Gastroesophageal sphincter (tissue), 4 donors: Measurements from ENCODE around the gene PLCG2. TPM values are rescaled to one million over a fixed set of nuclear protein-coding genes. Genes with fewer than 3 reads are reported as not detected.

Source experiments
- ATAC-seq: fragments of 150-250 bp; one replicate; pipeline ENCODE4 v1.9.1; 2016; ENCODE audit warnings: mild to moderate bottlenecking, moderate library complexity
- H3K27ac ChIP-seq, 4 donors: fragments of 200-600 bp; sonication (generic) in 3 of 4; 1 replicate in 3 of 4; 2 replicates in 1 of 4; pipeline ENCODE4 v1.5.1; 2016 to 2019
- H3K27me3 ChIP-seq: fragments of 200-600 bp; sonication (generic); one replicate; pipeline ENCODE4 v1.5.1; 2019
- H3K36me3 ChIP-seq, 2 donors: fragments of 200-600 bp; sonication (generic); one replicate each; pipeline ENCODE4 v1.5.1; 2019; ENCODE audit warnings: control low read depth in 1 of 2
- H3K4me1 ChIP-seq, 3 donors: fragments of 200-600 bp; sonication (generic); 1 replicate in 2 of 3; 2 replicates in 1 of 3; pipeline ENCODE4 v1.5.1; 2016 to 2019; ENCODE audit warnings: control low read depth in 2 of 3
- H3K4me3 ChIP-seq, 2 donors: fragments of 200-600 bp; sonication (generic); one replicate each; pipeline ENCODE4 v1.5.1; 2019; ENCODE audit warnings: mild to moderate bottlenecking in 1 of 2, moderate library complexity in 1 of 2
- H3K9me3 ChIP-seq, 3 donors: fragments of 200-600 bp; sonication (generic); one replicate each; pipeline ENCODE4 v1.5.1; 2017 to 2019; ENCODE audit warnings: control low read depth in 2 of 3
- EP300 ChIP-seq: sonication (generic); formaldehyde crosslinking; IDR thresholded peaks from one replicate; pipeline ENCODE4 v1.6.1; 2017; ENCODE audit warnings: antibody characterized with exemption, mild to moderate bottlenecking
- POLR2A ChIP-seq, 2 donors: fragments of 450-650 bp; IDR thresholded peaks; one replicate each; pipeline ENCODE4 v1.6.1; 2017; ENCODE audit warnings: antibody characterized with exemption in 2 of 2, mild to moderate bottlenecking in 2 of 2, moderate library complexity in 1 of 2
- POLR2AphosphoS5 ChIP-seq: sonication (generic); formaldehyde crosslinking; IDR thresholded peaks from one replicate; pipeline ENCODE4 v1.6.1; 2017; ENCODE audit warnings: antibody characterized with exemption
- whole genome bisulfite sequencing, 2 donors: methylation state at CpG; one replicate each; pipeline ENCODE4 v1.1.5; 2018; ENCODE audit warnings: low coverage in 1 of 2; 5-methylcytosine and 5-hydroxymethylcytosine counted together
- total RNA-seq, 4 donors: library from RNA; depleted of rRNA; stranded (reverse); fragments of >200 nt; gene quantifications; one replicate each; pipeline ENCODE4 v1.1.0, GENCODE V29; 2016
- TF ChIP-seq, protein P1 (sequence below), 4 experiments: fragments of 200-600 bp in 2 of 4; fragments of 450-650 bp in 2 of 4; sonication (generic) in 1 of 4; IDR thresholded peaks; one replicate each; pipeline ENCODE4 v1.5.1; 2017 to 2019; ENCODE audit warnings: antibody characterized with exemption in 4 of 4, mild to moderate bottlenecking in 2 of 4, moderate library complexity in 2 of 4

The PLCG2 gene
- total RNA-seq, 4 donors from 2014 or later, result 6.2 to 11.4 (median 8.1) TPM

DNA sequence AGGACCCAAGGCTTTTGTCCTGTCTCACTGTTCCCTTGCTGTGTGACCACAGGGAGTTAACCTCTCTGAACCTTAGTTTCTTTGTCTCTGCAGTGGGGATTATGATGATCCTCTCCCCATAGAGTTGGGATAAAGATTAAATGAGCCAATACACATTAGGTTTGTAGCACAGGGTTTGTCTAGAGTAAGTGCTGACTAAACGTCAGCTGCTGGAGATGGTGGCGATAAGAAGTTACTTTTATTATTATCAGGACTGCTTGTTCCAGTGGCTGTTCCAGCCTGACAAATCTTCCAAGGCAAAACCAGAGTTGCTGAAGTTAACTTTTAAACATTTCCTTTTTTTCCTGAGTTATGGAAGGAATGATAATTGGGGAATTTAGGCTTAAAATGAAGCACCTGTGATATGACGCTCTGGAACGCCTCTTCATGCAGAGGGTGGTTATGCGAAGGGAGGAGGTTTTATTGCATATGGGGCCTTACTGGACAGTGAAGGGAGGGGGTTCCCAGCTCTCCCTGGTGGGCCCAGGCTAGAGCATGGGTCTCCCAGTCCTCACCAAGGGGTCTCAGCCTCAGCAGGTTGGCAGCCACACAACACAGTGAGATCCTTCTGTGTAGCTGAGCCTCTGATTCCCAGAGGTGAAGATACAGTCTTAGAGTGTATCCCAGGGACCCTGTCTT is 35.8 kb downstream of the PLCG2 start:
- peaks cover 6% of the 10 kb centered on the region for H3K27me3 ChIP-seq
- 29 to 44% methylated on average over 5 of the region's 5 CpGs for WGBS, 2 donors
- ATAC-seq, result no peak
- no peak overlapping the region for H3K27ac ChIP-seq
- H3K9me3 ChIP-seq, result peaks cover 0 to 5% (median 0%) of the 10 kb centered on the region in 3 donors
- no peaks in the 10 kb centered on the region for H3K4me1 ChIP-seq
- no peak overlapping the region for H3K4me3 ChIP-seq
- no peak for TF ChIP-seq POLR2AphosphoS5
- no peaks in the 10 kb centered on the region for H3K36me3 ChIP-seq

DNA sequence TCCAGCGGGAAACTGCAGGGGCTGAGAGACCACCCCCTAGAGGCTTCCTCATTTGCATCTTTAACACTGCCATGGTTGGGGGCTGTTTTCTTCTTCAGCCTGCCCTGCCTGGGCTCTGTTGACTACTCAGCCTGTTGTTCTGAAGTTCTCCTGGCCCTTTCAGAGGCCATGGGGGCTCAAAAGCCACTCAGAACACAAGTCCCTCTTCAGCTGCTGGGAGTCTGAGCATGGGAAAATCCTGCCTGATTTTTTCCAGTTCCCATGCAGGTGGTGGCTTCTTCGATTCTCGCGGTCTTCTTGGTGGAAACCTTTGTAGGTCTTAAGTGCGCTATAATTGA is 36.3 kb downstream of the PLCG2 start:
- peaks cover 0 to 5% (median 0%) of the 10 kb centered on the region in 3 donors for H3K9me3 ChIP-seq
- no peak for ATAC-seq
- 0 to 75% methylated on average over 1 to 4 of the region's 5 CpGs for WGBS, 2 donors
- no peaks in the 10 kb centered on the region for H3K36me3 ChIP-seq
- TF ChIP-seq POLR2A (IDR thresholded peaks at IDR 0.05), result no peak
- no peak for TF ChIP-seq POLR2AphosphoS5
- H3K27me3 ChIP-seq, result peaks cover 6% of the 10 kb centered on the region
- no peaks in the 10 kb centered on the region for H3K4me1 ChIP-seq
- no peak overlapping the region for H3K27ac ChIP-seq
- H3K4me3 ChIP-seq, result no peak overlapping the region

DNA sequence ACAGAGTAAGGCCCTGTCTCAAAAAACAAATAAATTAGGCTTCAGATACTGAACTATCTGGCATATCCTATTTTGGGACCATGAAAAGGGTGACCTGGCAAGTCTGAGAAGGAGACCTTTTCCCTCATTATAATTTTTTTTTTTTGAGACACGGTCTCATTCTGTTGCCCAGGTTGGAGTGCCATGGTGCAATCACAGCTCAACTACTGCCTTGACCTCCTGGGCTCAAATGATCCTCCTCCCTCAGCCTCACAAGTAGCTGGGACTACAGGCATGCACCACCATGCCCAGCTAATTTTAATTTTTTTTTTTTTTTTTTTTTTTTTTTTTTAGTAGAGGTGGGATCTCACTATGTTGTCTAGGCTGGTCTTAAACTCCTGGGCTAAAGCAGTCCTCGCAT is 37.3 kb downstream of the PLCG2 start:
- H3K4me3 ChIP-seq, result no peak overlapping the region
- H3K4me1 ChIP-seq, result no peaks in the 10 kb centered on the region
- peaks cover 6% of the 10 kb centered on the region for H3K27me3 ChIP-seq
- peaks cover 0 to 5% (median 0%) of the 10 kb centered on the region in 3 donors for H3K9me3 ChIP-seq
- WGBS, 2 donors, result 89 to 92% methylated on average over 1 to 2 of the region's 2 CpGs
- ATAC-seq, result no peak
- TF ChIP-seq POLR2A (IDR thresholded peaks at IDR 0.05) (no peak), POLR2AphosphoS5 (no peak)
- TF ChIP-seq, protein P1, sequence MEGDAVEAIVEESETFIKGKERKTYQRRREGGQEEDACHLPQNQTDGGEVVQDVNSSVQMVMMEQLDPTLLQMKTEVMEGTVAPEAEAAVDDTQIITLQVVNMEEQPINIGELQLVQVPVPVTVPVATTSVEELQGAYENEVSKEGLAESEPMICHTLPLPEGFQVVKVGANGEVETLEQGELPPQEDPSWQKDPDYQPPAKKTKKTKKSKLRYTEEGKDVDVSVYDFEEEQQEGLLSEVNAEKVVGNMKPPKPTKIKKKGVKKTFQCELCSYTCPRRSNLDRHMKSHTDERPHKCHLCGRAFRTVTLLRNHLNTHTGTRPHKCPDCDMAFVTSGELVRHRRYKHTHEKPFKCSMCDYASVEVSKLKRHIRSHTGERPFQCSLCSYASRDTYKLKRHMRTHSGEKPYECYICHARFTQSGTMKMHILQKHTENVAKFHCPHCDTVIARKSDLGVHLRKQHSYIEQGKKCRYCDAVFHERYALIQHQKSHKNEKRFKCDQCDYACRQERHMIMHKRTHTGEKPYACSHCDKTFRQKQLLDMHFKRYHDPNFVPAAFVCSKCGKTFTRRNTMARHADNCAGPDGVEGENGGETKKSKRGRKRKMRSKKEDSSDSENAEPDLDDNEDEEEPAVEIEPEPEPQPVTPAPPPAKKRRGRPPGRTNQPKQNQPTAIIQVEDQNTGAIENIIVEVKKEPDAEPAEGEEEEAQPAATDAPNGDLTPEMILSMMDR (IDR thresholded peaks at IDR 0.05), result no peak
- no peaks in the 10 kb centered on the region for H3K36me3 ChIP-seq
- H3K27ac ChIP-seq, result no peak overlapping the region

DNA sequence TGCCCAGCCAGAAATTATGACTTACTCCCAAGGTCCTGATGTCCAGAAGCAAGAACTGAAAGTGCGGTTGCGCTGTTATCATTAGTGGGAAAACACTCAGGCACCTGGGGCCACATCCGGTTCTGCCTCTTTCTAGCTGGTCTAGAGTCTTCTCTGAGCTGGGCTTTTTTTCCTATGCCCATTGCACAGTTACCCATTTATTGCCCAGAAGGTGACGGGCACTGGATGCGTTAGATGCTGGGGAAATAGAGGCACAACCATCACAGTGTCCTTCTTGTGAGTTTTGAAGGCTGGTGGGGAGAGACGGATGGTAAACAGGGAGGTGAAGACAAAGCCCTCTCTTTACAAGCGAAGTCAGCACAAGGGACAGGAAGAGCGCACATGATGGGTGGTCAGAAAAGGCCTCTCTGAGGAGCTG is 37.7 kb downstream of the PLCG2 start:
- no peaks in the 10 kb centered on the region for H3K4me1 ChIP-seq
- 82 to 93% methylated on average over 5 to 6 of the region's 8 CpGs for WGBS, 2 donors
- no peak overlapping the region for H3K4me3 ChIP-seq
- no peak for ATAC-seq
- H3K9me3 ChIP-seq, result peaks cover 0 to 5% (median 0%) of the 10 kb centered on the region in 3 donors
- TF ChIP-seq POLR2AphosphoS5 (no peak), EP300 (no peak), POLR2A (IDR thresholded peaks at IDR 0.05) (no peak)
- TF ChIP-seq, protein P1 (IDR thresholded peaks at IDR 0.05), result no peak
- H3K36me3 ChIP-seq, result no peaks in the 10 kb centered on the region
- H3K27me3 ChIP-seq, result peaks cover 6% of the 10 kb centered on the region
- no peak overlapping the region for H3K27ac ChIP-seq

DNA sequence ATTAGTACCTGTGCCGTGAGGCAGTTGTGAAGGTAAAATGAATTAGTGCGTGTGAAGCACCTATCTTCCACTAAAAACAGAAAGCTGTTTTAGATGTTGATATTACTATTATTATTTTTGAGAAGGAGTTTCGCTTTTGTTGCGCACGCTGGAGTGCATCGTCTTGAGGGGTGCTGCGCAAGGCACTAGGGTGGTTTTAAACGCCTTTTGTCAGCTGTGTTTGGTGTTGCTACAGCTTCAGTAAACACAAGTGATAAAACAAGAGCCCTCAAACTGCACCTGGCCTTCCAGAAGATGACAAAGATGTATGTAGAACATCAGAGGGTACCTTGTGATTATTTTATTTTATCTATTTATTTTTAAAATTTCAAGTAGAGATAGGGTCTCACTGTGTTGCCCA is 38.2 kb downstream of the PLCG2 start:
- Histone ChIP-seq H3K4me3 (no peak overlapping the region), H3K27me3 (peaks cover 6% of the 10 kb centered on the region), H3K27ac (no peak overlapping the region), H3K36me3 (no peaks in the 10 kb centered on the region), H3K4me1 (no peaks in the 10 kb centered on the region), H3K9me3 (peaks cover 0 to 5% (median 0%) of the 10 kb centered on the region in 3 donors)
- WGBS, 2 donors, result 95 to 100% methylated on average over 4 of the region's 8 CpGs
- no peak for ATAC-seq
- no peak for TF ChIP-seq EP300
- TF ChIP-seq POLR2A (IDR thresholded peaks at IDR 0.05), result no peak
- TF ChIP-seq, protein P1 (IDR thresholded peaks at IDR 0.05), result no peak
- TF ChIP-seq POLR2AphosphoS5, result no peak

DNA sequence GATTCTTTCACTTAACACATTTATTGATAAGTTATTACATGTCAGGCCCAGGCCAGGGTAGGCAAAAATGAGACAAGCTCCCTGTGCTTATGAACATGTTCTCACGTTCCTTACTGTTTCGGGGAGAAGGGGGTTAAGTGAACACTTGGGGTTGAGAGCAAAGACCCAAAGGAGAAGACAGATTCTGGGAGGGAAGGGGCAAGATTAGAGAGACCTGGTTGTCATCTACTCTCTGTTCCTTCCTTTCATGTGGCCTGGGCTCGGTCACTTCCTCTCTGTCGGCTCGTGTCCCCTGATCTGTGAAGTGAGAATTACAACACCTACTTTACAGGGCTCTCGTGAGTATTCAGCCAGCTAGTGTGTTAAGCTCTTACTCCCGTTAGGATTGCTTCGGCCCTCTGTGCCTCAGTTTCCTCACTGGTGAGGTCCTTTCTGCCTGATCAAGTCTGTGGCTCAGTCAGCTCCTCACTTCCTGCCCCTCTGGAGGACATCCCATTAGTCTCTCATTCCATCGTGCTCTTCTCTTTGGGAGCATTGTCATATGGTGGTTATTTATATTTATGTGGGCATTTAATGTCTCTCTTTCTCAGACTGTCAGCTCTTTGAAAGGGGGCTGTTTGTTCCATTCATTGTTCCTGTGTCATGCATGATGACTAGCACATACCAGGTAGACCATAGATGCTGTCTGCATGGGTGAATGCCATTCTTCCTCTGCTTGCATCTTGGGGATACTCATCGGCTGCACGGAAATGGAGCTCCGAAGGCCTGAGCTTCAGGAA is 38.9 kb downstream of the PLCG2 start:
- H3K9me3 ChIP-seq, result peaks cover 0 to 5% (median 0%) of the 10 kb centered on the region in 3 donors
- H3K27me3 ChIP-seq, result peaks cover 6% of the 10 kb centered on the region
- no peaks in the 10 kb centered on the region for H3K36me3 ChIP-seq
- no peak overlapping the region for H3K27ac ChIP-seq
- no peak overlapping the region for H3K4me3 ChIP-seq
- H3K4me1 ChIP-seq, result no peaks in the 10 kb centered on the region
- no peak for ATAC-seq
- 45 to 52% methylated on average over 9 to 11 of the region's 12 CpGs for WGBS, 2 donors
- TF ChIP-seq POLR2A (IDR thresholded peaks at IDR 0.05) (no peak), EP300 (no peak), POLR2AphosphoS5 (no peak)
- TF ChIP-seq, protein P1 (IDR thresholded peaks at IDR 0.05), result no peak
